KMS-11 (cell line): Measurements from ENCODE around the gene PRKCE.

Experiments
- H2AFZ ChIP-seq: fragments of 200-600 bp; sonication (generic); 2 replicates; pipeline ENCODE4 v1.6.1; 2016; ENCODE audit warnings: antibody characterized with exemption, mixed run types, low read depth
- H3K27ac ChIP-seq: fragments of 200-600 bp; sonication (generic); 2 replicates; pipeline ENCODE4 v1.6.1; 2016; ENCODE audit warnings: mild to moderate bottlenecking, mixed run types
- H3K27me3 ChIP-seq: fragments of 200-600 bp; sonication (generic); 2 replicates; pipeline ENCODE4 v1.6.1; 2017; ENCODE audit warnings: mild to moderate bottlenecking, low read depth, mixed run types, moderate library complexity; ENCODE audit not compliant: insufficient read depth
- H3K36me3 ChIP-seq: fragments of 200-600 bp; sonication (generic); 2 replicates; pipeline ENCODE4 v1.6.1; 2017; ENCODE audit warnings: mild to moderate bottlenecking, mixed run types; ENCODE audit not compliant: insufficient read depth
- H3K4me1 ChIP-seq: fragments of 200-600 bp; sonication (generic); 2 replicates; pipeline ENCODE4 v1.6.1; 2016; ENCODE audit warnings: mild to moderate bottlenecking, low read depth, mixed run types; ENCODE audit not compliant: poor library complexity, severe bottlenecking
- H3K4me2 ChIP-seq: fragments of 200-600 bp; sonication (generic); 2 replicates; pipeline ENCODE4 v1.7.0; 2016; ENCODE audit warnings: mild to moderate bottlenecking, mixed run types
- H3K4me3 ChIP-seq: fragments of 200-600 bp; sonication (generic); IDR thresholded peaks from 2 replicates; pipeline ENCODE4 v1.6.1; 2017; ENCODE audit warnings: low read depth, low read length, mixed read lengths; ENCODE audit not compliant: insufficient read depth
- H3K79me2 ChIP-seq: fragments of 200-600 bp; sonication (generic); 2 replicates; pipeline ENCODE4 v1.6.1; 2016; ENCODE audit warnings: low read depth, mixed run types; ENCODE audit not compliant: insufficient read depth
- H3K9ac ChIP-seq: fragments of 200-600 bp; sonication (generic); 2 replicates; pipeline ENCODE4 v1.6.1; 2016; ENCODE audit warnings: mild to moderate bottlenecking, mixed run types
- H4K20me1 ChIP-seq: fragments of 200-600 bp; sonication (generic); 2 replicates; pipeline ENCODE4 v1.6.1; 2016; ENCODE audit warnings: mild to moderate bottlenecking, mixed run types; ENCODE audit not compliant: insufficient read depth
- TF ChIP-seq, protein P1 (sequence below): fragments of 200-600 bp; sonication (generic); conservative IDR thresholded peaks from 2 replicates; pipeline ENCODE4 v1.6.1; 2017; ENCODE audit warnings: low read depth, mild to moderate bottlenecking, antibody characterized with exemption, low read length, moderate library complexity, mixed read lengths

Gene PRKCE

DNA sequence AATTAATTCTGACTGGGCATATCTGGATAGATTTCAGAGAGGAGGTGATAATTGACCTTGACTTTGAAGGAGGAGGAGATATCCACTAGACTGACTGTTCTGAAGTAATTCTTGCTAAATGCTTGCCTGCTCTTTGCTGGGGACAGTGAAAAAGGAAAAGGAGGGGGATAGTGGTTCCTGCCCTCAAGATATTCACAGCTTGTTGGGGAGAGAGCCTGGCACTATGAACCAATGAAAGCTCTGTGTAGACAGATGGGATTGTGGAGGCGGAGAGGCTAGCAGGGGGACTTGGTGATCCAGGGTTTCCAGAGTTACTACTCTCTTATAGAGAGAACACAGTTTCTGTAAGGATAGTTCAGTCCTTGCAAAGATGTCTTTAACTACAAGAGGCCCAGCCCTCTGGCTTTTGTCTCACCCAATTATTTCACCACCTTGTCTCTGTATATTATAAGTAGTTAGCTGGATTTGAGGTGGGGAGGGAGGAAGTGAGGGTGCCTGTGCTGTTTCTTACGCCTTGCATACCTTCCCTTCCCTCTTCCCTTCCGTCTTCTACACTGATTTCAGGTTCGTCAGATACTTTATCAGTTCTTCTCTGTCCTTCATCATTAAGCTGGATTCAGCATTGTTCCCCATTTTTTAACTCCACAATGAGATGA is 190.4 kb downstream of the PRKCE start:
- Histone ChIP-seq H4K20me1 (no peaks in the 10 kb centered on the region), H3K27ac (no peak overlapping the region)

DNA sequence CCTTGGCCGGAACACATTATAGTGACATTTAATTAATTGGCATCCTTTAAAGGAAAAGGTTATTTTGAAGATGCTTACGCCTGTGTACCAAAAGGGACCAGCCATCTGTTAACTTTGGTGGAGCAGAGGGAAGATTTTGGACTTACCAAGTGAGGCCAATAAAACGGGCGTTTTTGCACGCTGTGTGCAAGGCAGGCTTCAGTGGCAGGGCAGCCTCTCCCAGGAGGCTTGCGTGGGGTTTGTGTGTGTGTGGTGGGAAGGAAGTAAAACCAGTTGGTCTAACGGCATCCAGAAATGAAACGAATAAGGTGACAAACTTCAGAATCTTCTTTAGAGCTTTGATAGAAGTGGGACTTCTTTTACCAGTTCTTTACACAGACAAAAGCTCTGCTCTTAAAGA is 191.7 kb downstream of the PRKCE start:
- H2AFZ ChIP-seq: no peak overlapping the region
- H3K9ac ChIP-seq: no peak overlapping the region
- no peak overlapping the region for H3K27ac ChIP-seq
- H4K20me1 ChIP-seq: no peaks in the 10 kb centered on the region
- no peaks in the 10 kb centered on the region for H3K36me3 ChIP-seq
- no peak overlapping the region for H3K4me2 ChIP-seq
- peaks cover 40% of the 10 kb centered on the region for H3K4me1 ChIP-seq
- H3K79me2 ChIP-seq: no peaks in the 10 kb centered on the region
- TF ChIP-seq, protein P1, sequence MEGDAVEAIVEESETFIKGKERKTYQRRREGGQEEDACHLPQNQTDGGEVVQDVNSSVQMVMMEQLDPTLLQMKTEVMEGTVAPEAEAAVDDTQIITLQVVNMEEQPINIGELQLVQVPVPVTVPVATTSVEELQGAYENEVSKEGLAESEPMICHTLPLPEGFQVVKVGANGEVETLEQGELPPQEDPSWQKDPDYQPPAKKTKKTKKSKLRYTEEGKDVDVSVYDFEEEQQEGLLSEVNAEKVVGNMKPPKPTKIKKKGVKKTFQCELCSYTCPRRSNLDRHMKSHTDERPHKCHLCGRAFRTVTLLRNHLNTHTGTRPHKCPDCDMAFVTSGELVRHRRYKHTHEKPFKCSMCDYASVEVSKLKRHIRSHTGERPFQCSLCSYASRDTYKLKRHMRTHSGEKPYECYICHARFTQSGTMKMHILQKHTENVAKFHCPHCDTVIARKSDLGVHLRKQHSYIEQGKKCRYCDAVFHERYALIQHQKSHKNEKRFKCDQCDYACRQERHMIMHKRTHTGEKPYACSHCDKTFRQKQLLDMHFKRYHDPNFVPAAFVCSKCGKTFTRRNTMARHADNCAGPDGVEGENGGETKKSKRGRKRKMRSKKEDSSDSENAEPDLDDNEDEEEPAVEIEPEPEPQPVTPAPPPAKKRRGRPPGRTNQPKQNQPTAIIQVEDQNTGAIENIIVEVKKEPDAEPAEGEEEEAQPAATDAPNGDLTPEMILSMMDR: no peak
- peaks cover 9% of the 10 kb centered on the region; the same call in 1 of the 2 replicates for H3K27me3 ChIP-seq
- no peak overlapping the region for H3K4me3 ChIP-seq

More for the DNA sequence above, 190.4 kb downstream of the PRKCE start:
- Histone ChIP-seq H2AFZ (no peak overlapping the region), H3K79me2 (no peaks in the 10 kb centered on the region), H3K4me1 (peaks cover 41% of the 10 kb centered on the region), H3K36me3 (no peaks in the 10 kb centered on the region), H3K4me2 (no peak overlapping the region), H3K4me3 (no peak overlapping the region), H3K27me3 (peaks cover 9% of the 10 kb centered on the region; the same call in 1 of the 2 replicates), H3K9ac (no peak overlapping the region)
- TF ChIP-seq, protein P1: no peak

DNA sequence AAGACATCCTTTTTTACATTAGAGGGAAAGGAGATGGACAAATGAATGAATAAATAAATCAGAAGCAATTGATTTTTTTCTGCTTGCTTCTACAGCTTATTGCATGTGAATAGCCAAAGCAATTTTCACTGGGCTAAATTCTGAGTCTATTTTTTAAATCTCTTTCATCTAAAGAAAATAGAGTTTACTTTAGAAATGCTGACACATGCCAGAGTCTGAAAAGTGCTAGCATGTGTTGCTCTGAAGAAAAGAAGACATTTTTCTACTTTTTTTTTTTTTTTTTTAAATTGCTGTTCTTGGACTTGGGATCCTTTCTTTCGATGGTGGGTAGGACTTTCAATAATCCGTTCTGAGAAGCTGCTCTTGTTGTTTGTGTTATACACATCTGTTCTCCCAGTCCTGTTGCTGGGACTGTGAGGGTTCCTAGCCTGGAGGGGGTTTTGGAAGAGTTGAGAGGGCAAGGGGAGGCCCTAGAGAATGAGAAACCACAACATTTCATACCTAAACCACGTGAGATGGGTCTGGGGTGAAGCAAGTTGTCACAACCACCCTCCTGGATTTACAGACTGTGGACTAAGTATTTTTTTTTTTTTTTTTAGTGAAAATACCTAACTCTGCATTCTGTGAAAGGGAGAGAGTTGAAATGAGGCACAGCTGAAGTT is 193.5 kb downstream of the PRKCE start:
- Histone ChIP-seq H3K36me3 (no peaks in the 10 kb centered on the region), H3K9ac (no peak overlapping the region; the same call in 1 of the 2 replicates), H3K4me2 (peak overlapping the region; percentile 42), H3K4me3 (no peak overlapping the region), H2AFZ (no peak overlapping the region), H3K27ac (peak overlapping the region; percentile 37; the same call in 1 of the 2 replicates), H3K79me2 (no peaks in the 10 kb centered on the region), H3K4me1 (peaks cover 37% of the 10 kb centered on the region), H3K27me3 (0 out of 2 replicates have a peak, but pooled peaks cover 6% of the 10 kb centered on the region), H4K20me1 (no peaks in the 10 kb centered on the region)
- TF ChIP-seq, protein P1: no peak

DNA sequence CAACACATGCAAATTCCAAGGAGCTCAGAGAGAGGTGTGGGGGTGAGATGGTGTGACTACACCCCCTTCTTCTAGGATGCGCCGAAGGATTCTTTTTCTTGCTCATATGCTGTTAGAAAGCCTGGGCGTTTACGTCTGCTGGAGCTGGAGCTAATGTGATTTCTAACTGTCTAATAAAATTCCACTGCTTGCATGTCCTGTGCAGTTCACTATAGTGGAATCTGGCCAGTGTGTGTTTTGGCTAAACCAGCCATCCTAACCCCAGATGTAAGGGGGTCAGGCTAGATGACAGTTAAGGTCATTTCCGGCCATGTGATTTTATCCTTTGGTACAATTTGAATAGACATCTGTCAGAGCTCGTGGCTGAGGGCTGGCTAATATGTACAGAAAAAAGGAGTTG is 194.1 kb downstream of the PRKCE start:
- no peaks in the 10 kb centered on the region for H3K79me2 ChIP-seq
- peak overlapping the region; percentile 42 for H3K4me2 ChIP-seq
- H3K9ac ChIP-seq: no peak overlapping the region

More for the DNA sequence above, 194.1 kb downstream of the PRKCE start:
- Histone ChIP-seq H4K20me1 (no peaks in the 10 kb centered on the region), H3K27ac (no peak overlapping the region), H3K36me3 (no peaks in the 10 kb centered on the region), H3K4me3 (no peak overlapping the region), H2AFZ (no peak overlapping the region), H3K4me1 (peaks cover 31% of the 10 kb centered on the region), H3K27me3 (0 out of 2 replicates have a peak, but pooled peaks cover 6% of the 10 kb centered on the region)
- TF ChIP-seq, protein P1: no peak
